ENCODE results near the gene TSPAN33. TPM values are rescaled to one million over a fixed set of nuclear protein-coding genes. Genes with fewer than 3 reads are reported as not detected.

The TSPAN33 gene
- total RNA-seq, 4 donors from 2014 or later = 2.4 to 12.1 (median 6.0) TPM

- no peak for TF ChIP-seq CTCF (IDR thresholded peaks at IDR 0.05; ENCODE audit: low read depth)
Measured at GRCh38 chr7:129186749-129187260, 42.3 kb downstream of the TSPAN33 start.

- no peak for TF ChIP-seq CTCF (IDR thresholded peaks at IDR 0.05; ENCODE audit: low read depth)
Measured at GRCh38 chr7:129187681-129188371, 43.3 kb downstream of the TSPAN33 start.

- no peak for TF ChIP-seq CTCF (IDR thresholded peaks at IDR 0.05; ENCODE audit: low read depth)
Measured at GRCh38 chr7:129188372-129188891, 43.9 kb downstream of the TSPAN33 start, which contains the start of gene SMO. Gene SMO, plus strand, starts transcription at chr7:129188633. Its CDS starts 519 bp downstream, at chr7:129189152.

- TF ChIP-seq CTCF (IDR thresholded peaks at IDR 0.05; ENCODE audit: low read depth) = no peak
Measured at GRCh38 chr7:129188892-129189660, 44.6 kb downstream of the TSPAN33 start.

GRCh38 chr7:129189661-129190310 lies 45.3 kb downstream of the TSPAN33 start:
- no peak for TF ChIP-seq CTCF (IDR thresholded peaks at IDR 0.05; ENCODE audit: low read depth)

GRCh38 chr7:129191272-129191671 lies 46.8 kb downstream of the TSPAN33 start:
- no peak for TF ChIP-seq CTCF (IDR thresholded peaks at IDR 0.05; ENCODE audit: low read depth)
